GM12873 (cell line): ENCODE data around the gene FGGY.

Source experiments
- TF ChIP-seq, protein P1 (sequence below): IDR thresholded peaks from 2 replicates; pipeline ENCODE4 v1.5.1; 2012; ENCODE audit warnings: low read depth, mild to moderate bottlenecking, moderate library complexity, low read length, control low read depth; ENCODE audit not compliant: insufficient read depth; ENCODE audit errors: missing control alignments

Gene FGGY

GRCh38 chr1:59512702-59513101 lies 215.8 kb downstream of the FGGY start:
- TF ChIP-seq, protein P1, sequence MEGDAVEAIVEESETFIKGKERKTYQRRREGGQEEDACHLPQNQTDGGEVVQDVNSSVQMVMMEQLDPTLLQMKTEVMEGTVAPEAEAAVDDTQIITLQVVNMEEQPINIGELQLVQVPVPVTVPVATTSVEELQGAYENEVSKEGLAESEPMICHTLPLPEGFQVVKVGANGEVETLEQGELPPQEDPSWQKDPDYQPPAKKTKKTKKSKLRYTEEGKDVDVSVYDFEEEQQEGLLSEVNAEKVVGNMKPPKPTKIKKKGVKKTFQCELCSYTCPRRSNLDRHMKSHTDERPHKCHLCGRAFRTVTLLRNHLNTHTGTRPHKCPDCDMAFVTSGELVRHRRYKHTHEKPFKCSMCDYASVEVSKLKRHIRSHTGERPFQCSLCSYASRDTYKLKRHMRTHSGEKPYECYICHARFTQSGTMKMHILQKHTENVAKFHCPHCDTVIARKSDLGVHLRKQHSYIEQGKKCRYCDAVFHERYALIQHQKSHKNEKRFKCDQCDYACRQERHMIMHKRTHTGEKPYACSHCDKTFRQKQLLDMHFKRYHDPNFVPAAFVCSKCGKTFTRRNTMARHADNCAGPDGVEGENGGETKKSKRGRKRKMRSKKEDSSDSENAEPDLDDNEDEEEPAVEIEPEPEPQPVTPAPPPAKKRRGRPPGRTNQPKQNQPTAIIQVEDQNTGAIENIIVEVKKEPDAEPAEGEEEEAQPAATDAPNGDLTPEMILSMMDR = no peak

GRCh38 chr1:59514061-59514909 lies 217.4 kb downstream of the FGGY start:
- TF ChIP-seq, protein P1 = no peak

DNA sequence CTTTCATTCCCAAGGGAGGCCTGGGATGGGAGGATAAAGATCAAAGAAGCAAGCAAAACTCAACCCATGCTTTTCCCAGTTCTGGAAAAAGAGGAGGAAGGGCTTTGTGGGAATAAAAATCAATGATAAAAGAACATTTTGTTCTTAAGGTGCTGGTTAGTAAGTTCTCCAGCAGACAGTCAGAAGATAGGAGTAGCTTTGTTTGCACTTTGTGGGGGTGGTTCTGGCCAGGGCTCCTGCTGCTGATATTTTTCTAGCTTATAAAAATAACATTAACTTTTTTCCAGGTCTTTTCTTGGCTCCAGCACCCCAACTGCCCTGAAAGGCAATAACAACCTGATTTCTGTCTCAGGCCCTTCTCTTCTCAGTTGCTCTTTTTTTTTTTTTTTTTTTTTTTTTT lies 220.0 kb downstream of the FGGY start:
- TF ChIP-seq, protein P1 = no peak

DNA sequence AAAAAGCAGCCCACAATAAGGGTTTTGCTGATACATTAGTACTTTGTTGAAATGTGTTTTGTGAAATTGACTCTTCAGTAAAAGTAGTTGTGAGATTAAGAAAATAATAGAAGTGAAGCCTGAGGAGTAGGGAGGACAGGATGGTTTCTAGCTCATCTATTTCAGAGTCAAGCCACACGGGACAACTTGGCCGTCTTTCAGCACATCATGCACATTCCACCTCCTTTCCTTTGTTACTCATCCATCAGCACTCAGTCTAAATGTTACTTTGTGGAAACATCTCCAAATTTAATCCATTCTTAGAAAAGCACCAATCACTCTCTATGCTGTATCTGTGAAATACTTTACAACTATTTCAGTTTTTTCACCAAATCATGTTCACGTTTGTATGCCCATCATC lies 223.3 kb downstream of the FGGY start:
- TF ChIP-seq, protein P1 = no peak

GRCh38 chr1:59520827-59521418 lies 224.0 kb downstream of the FGGY start:
- TF ChIP-seq, protein P1 = no peak

GRCh38 chr1:59521456-59521855 lies 224.6 kb downstream of the FGGY start:
- TF ChIP-seq, protein P1 = no peak

DNA sequence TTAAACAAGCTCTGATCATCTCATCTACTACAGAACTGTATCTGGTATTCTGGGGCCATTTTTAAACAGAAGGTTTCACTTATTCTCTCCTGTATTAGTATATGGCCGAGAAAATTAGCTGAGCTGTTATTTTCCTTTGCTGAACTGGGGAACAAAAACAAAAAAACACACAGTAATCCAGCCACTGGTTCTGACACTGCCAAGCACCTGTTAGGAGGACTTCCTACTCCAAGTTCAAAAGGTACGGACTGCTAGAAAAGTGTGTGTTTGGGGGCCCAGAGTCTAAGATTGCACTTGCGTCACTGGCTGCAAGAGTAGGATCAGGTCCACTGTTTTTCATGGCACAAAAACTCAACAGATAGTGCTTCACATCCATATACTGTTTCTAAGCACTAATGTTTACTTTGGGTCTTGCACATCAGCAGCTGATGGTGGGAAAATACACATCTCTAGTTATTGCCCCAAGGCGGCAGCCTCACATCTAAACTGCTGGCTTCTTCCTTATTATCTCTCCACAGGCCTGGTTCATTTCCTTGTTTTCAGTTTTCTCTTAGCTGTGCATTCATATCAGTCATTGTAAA lies 226.1 kb downstream of the FGGY start:
- TF ChIP-seq, protein P1 = no peak
